Kidney glomerular epithelial cell (primary cell): ENCODE measurements around the gene THY1.
"Not testable (repeated sequence)": the region's sequence is repeated elsewhere in the genome, so short reads cannot be mapped to it uniquely, and the experiment has no call there.

ENCODE experiments used
- DNase-seq: peaks from one replicate; lab custom pipeline; 2025; lab: John Stamatoyannopoulos, UW

The THY1 gene

DNA sequence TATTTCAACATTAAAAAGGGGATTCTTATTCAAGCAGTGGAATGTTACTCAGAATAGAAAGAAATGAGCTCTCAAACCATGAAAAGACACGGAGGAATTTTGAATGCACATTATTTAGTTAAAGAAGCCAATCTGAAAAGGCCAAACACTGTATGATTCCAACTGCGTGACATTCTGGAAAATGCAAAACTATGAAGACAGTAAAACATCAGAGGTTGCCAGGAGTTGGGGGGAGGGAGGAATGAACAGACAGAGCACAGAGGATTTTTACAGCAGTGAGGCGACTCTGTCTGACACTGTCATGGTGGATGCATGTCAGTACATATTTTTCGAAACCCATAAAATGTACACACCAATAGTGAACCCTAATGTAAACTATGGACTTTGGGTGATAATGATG lies 22.9 kb upstream of the THY1 start:
- DNase-seq: no peak

DNA sequence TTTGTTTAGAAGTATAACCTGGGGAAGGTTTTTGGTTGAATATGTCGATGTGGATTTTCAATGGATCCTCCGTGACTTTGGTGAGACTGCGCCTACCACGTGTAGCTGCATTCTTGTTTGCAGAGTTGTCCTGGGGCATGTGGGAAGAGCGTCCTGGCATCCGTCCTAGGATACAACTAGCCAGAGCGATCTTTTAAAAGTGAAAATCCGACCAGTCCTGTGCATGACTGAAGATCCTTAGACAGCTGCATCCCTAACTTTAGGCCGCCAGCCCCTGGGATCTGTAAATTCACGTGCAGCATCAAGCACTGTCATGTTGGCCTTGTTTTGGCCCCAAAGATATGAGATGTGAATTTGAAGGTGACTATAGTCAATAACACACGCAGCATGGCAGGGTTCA lies 22.4 kb upstream of the THY1 start:
- no peak for DNase-seq

DNA sequence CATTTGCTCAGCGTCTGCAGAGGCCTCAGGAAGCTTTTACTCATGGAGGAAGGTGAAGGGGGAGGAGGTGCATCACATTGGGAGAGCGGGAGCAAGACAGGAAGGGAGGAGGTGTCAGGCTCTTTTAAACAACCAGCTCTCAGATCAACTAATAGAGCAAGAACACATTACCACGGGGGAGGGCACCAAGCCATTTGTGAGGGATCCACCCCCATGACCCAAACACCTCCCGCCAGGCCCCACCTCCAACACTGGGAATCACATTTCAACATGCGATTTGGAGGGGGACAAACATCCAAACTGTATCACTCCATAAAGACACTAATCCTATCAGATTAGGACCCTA lies 18.9 kb upstream of the THY1 start:
- DNase-seq: no peak

DNA sequence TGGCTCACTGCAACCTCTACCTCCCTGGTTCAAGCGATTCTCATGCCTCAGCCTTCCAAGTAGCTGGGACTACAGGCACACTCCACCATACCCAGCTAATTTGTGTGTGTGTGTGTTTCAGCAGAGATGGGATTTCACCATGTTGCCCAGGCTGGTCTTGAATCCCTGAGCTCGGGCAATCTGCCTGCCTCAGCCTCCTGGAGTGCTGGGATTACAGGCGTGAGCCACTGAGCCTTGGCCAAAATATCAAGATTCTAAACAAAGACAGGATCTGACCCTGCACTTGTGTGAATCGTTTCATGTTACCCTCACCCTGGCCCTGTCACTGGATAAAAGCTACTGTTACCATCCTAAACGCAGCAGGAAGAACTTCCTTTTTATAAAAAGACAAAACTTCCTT lies 15.6 kb upstream of the THY1 start:
- DNase-seq: no peak

DNA sequence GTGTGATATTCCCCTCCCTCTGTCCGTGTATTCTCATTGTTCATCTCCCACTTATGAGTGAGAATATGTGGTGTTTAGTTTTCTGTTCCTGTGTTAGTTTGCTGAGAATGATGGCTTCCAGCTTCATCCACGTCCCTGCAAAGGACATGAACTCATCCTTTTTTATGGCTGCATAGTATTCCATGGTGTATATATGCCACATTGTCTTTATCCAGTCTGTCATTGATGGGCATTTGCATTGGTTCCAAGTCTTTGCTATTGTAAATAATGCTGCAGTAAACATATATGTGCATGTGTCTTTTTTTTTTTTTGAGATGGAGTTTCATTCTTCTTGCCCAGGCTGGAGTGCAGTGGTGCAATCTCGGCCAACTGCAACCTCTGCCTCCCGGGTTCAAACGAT lies 14.5 kb upstream of the THY1 start:
- not testable (repeated sequence) for DNase-seq

DNA sequence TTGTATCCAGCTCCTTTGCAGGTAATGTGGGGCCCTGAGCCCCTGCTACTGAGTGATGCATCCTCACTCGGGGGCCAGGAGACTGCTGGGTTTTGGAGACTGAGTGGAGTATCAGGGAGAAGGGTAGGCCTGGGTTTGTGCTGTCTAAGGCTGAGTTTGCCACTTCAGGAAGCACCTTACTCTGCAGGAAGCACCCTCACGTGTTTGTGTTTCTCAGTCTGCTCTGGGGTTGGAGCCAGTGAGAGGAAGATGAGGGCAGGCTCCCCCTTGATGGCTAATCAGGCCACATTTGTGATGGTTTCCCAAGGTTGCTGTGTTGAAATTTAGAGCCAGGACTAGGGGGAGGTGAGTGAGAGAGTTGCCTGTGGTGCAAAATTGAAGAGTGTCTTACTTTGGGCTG lies 13.7 kb upstream of the THY1 start:
- DNase-seq: no peak

DNA sequence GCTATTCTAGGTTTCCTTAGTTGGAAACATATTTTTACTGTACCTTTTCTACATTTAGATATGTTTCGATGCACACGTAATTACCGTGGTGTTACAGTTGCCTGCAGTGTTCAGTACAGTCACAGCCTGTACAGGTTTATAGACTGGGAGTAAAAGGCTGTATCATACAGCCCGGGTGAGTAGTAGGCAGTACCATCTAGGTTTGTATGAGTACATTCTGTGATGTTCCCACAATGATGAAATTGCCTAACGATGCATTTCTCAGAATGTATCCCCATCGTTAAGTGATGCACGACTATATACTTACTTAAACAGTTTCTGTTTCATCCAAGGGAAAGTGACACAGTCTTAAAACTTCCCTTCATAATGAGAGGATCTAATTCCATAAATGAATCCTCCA lies 13.1 kb upstream of the THY1 start:
- no peak for DNase-seq

DNA sequence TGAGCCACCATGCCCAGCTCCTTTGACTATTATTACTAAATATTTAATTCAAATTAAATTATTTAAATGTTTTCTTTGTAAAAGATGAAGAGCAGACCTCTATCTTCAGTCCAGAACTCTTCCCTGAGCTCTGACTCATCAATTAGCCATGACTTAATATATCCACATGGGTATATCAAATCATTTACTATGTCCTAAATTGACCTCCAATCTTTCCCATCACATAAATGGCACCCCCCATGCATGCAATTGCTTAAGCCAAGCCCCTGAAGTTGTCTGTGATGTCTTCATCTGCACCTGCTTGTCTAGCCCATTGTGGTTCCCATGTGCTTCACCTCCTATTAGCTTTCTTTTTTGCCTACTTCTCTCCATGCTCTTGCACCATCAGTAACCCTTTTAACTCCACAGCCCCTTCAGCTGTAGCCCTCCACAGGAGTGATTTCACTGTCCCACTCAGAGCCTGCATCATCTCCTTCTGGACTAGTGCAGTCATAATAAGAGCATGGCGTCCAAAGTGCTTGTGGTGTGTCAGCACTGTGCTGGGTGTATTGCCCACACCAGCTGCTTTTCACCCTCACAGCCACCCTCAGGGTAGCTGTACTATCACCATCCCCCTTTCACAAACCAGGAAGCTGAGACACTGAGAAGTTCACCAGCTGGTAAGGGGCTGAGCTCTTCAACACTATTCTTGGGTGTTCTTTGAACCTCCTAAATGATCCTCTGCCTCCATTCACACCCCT lies 11.8 kb upstream of the THY1 start:
- DNase-seq: no peak

DNA sequence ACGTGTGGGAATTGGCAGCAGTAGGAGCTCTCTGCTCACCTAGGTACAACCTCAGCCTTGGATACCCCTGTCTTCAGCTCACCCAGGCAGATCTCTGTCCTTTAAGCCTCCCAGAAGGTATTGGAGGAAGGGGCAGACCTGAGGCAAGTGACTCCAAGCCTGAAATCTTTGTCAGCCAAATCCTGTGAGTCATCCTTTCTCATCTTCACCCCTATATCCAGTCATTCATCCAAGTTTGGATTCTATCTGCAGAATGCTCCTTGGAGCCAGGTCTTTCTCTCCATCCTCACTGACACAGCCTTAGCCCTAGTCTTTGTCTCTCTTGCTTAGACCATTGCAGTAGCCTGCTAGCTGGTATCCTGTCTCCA lies 10.4 kb upstream of the THY1 start:
- DNase-seq: peak; percentile 51

DNA sequence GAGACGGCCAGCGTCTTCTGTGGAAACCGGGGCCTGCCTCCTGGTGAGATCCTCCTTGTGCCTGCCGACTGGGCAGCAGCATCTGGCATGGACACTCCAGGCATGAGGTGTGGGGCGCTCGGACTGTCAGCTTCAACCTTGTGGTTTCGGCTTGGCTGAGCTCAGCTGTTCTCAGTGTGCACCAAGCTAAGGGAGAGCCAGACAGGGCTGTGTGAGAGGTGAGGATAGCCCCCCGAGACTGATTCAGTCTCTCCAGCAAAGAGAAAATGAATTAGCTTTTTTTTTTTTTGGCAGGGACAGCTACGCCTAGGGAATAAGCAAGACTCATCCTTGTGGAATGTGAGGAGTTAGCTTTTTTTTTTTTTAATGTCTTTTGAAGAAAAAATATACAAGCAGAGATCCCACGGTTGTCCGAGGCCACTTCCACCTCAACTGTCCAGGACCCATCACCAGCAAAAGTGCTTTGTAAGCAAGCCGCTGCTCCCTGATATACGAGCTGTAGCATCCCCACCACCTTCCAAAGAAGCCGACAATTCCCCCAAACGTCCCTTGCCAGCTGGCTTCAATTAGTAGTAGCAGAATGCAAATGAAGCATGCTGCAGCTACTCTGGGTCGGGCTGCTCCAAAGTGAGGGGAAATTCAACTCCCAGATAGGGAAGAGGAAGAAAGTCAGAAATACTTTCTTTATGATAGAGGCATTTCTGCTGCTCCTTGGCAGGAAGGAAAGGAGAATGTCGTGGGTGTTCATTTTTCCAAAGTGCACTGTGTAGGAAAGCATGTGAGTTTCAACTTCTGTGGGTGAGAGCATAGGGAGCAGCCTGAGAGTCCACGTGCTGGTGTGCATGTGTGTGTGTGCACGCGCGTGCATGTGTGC lies 9.7 kb upstream of the THY1 start:
- DNase-seq: peak; percentile 57

DNA sequence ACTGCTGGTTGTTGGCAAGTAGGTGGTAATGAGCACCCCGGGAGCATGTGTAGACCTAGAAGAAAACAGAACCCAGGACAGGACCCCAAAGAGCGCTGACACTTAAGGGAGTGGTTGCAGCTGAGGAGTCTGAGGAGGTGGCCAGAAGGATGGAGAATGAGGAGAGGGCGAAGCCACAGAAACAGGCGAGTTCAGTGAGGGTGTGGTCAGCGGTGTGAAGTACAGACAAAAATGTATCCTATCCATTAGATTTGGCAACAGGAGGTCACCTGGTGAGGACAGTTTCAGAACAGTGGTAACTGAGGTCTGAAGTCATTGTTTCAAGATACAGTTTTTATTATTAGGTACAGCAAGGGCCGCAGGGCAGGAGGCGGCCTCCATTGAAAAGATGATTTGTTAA lies 8.6 kb upstream of the THY1 start:
- DNase-seq: no peak

DNA sequence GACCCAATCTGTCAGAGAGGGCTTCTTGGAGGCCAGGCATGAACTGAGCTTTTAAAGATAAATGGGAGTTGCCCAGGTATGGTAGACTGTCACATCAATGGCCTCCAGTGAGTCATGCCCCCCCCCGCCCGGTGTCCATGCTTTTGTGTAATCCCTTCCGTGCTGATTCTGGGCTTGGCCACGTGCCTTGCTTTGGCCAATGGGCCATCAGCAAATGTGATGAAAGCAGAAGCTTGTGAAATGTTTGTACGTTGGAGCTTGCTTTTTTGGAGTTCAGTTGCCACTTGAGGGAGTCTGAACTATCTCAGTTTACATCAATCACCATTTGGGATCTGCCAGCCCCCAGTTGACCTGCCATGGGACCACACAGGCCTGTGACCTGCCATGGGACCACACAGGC lies 4.3 kb upstream of the THY1 start:
- DNase-seq: no peak

DNA sequence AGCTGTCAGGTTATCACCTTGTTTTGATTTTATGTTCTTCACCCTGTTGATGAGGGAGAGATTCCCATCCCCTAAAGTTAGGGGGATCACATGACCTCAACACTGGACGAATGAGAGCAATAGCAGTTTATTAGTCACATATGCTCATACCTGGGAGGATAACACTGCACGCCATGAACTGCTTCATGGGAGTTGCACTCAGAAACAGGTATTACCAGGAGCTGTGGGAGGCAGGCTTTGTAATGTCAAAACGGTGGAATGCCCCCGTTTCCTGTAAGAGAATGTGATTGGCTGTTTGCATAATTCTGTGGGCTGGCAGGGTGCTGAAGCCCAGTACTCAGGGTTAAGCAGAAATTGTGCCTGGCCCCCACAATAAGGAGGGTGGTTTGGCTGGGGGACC lies 3.2 kb upstream of the THY1 start:
- DNase-seq: no peak

DNA sequence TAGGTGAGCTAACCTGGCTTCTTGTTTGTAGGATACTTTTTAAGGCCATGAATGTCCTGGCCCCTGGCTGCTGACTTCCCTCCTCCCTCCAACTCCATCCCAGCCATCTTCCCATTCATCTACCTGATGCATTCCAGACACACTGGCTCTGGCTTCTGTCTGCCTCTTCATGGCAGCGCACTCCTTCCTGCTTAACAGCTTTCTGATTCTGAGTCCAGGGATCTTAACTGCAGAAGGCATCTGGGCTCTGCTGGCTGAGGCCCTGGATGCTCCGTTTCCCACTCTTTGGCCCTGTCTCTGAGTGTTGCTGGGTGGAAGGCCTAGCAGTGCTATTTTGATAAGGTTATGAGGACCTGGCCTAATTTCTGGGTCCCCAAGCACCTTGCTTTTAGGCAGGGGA lies 1.8 kb upstream of the THY1 start:
- DNase-seq: no peak

DNA sequence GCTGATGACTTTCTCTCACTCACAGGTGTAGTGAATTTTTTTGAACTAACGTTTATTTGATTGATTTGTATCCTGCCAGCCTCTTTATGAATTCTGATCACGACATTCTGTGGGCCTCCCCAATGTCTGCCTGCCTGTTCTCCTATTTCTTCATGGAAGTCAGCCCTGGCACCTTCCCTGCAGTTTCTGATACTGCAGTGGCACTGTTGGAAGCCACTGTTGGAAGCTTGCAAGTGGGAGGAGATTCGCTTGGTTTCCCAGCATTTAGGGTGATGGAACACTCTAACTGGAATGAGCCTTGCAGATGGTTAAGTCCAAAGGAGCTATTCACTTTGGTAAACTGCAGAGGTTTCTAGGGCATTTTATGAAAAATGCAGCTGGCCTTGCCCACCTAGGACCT lies 1.3 kb upstream of the THY1 start:
- DNase-seq: no peak

DNA sequence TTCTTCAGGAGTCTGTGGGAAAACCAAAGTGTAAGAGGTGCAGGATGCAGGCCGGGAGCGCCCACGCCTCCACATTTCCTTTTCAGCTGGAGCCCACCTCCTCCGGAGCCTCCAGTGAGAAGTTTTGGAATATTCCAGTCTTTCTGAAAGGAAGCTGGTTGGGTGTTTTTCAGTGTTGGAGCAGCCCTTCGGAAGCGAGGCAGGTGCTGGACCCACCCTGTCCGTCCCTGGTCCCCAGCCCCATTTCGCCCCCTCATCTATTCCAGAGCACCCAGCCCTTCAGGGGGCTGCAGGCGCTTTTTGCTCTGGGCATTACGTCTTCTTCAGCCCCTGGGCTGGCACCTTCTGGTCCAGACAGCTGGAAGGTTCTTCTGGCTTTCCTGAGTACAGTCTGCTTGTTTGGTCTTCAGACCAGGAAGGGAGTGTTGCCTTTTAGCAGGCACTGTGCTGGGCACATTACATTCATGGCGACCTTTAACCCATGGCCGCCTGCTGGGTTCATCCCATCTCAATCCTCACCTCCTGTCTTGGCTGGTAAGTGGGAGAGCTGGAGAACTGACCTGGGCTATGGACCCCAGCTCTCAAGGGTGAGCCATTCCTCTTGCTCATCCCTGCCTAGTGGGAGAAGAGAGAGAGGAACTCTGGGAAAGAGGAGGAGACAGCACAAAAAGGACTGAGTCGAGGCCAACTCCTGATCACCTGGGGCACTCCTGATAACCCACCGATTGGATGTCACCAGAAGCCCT lies 710 bp upstream of the THY1 start:
- no peak for DNase-seq

DNA sequence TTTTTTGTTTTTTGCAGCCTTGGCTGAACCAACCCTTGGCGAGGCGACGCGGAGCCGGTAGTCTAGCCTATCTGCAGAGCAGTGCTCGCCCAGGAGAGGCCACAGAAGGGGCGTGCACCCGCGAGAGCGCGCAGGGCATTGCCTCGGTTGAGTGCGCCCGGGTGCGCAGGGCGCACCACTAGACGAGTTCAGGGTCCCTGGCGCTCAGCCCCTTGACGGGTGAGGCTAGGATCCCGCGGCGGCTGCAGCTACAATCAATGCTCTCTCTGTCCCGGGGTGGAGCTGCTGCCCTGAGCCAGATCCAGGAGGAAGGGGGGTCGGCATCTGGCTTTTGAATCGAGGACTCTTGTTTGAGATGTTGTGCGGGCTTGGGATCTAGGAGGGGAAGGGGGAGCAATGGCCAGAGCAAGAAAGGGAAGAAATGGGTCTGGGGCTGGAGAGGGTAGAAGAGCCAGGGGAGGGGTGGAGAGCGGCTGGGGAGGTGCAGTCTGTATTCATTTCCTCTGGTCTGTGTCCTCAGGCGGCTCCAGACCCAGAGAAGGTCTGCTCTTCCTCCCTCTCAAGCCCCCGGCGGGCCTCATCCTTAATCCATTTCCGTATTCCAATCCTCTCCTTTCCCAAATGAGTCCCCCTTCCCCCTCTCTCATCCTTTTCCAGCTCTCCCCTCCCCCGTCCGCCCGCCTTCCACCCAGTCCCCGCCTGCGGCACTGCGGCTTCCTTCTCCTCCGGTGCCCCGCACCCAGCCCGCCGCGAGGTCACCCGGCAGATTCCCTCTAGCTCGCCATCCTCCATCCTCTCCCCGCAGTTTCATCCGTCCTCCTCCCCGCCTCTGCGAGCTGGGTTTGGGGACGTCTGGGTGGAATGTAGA lies 797 bp downstream of the THY1 start:
- DNase-seq: peak; percentile 35

DNA sequence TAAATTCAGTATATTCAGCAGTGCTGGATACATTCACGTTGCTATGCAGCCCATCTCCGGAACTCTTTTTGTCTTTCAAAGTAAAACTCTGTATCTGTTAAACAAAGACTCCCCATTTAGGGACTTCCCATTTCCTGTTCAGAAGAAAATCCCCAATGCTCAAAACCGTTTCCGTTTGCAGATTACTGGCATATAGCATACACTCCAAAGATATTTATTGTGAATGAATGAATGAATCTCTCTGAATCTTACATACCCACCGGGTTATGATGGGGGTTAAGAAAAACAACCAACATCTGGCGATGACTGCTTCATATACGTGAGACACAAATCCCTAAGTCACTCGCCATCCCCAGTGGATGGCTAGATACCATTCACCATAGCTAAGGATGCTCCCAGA lies 1.6 kb downstream of the THY1 start:
- DNase-seq: no peak

DNA sequence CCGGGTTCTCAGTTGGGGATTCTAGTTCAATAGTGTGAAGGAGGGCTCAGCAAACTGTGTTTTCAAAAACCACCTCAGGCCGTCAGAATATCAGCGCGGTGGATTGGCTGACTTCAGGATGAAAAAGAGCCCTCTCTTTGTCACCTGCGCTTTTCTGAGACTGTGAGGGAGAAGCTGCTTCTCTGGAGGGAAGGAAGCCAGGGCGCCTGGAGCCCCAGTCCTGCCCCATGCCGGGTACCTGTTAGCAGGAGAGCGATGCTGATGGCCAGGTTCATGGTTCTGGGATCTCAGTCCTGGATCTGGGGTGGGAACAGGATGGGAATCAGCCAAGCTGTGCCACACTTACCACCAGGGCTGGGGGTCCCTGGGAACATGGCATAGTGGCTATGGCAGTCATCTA lies 2.3 kb downstream of the THY1 start:
- no peak for DNase-seq

DNA sequence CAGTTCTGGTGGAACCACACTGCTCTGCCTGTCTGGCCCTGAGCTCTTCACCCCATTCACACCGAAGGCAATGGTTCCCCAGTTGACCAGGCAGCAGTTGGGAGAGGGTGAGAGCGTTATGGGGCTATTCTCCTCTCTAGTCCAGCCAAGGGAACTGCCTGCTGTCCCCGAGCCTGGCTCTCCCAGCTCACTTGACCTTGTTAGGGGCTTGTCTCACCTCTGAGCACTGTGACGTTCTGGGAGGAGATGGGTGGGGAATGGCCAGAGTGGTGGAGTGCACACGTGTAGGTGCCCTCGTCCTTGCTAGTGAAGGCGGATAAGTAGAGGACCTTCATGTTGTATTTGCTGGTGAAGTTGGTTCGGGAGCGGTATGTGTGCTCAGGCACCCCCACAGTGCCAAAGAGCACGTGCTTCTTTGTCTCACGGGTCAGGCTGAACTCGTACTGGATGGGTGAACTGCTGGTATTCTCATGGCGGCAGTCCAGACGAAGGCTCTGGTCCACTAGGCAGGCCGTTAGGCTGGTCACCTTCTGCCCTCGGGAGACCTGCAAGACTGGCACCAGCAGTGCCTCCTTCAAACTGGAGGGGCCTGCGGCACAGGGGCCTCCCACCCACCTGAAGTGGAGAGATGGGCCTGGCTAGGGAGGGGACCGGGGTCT lies 3.0 kb downstream of the THY1 start:
- DNase-seq: peak; percentile 89

DNA sequence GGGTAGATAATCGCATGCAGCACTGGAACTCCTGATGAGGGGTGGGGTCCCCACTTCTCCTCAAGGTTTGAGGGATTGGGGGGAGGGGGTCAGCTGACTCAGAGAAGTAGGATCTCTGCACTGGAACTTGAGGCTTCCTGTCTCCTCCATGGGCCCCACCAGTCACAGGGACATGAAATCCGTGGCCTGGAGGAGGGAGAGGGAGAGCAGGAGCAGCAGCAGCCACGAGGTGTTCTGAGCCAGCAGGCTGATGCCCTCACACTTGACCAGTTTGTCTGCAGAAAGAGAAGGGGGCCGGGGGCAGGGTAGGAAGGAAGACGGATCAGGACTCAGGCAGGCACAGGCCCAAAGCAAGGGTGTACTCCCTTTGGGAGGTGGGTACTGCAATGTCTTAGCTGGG lies 3.7 kb downstream of the THY1 start:
- DNase-seq: no peak

DNA sequence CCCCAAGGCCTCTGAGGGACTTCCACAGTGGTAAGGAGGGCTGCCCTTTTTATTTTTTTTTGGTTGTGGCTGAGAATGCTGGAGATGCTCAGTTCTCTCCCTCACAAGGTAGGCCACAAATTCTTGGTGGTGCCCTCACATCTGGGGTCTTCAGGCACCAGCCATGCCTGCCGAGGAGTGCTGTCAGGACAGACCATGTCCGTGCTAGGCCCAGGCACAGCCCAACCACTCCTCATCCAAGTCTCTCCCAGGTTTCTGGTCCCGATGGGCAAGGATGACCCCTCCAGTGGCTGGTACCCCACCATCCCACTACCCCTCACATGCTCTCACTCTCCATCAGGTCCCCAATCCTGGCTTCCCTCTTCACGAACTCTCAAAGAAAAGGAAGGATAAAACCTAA lies 4.2 kb downstream of the THY1 start:
- no peak for DNase-seq
